OCI-LY3 (cell line): ENCODE measurements around the gene TNFRSF21.

ENCODE experiments used
- EZH2phosphoT487 ChIP-seq: fragments of 200-600 bp; shearing (Covaris generic); IDR thresholded peaks from 2 replicates; pipeline ENCODE4 v1.6.1; 2018; ENCODE audit warnings: antibody characterized with exemption, mixed run types, low read depth
- TF ChIP-seq, protein P1 (sequence below): fragments of 200-600, 300-600 bp; sonication (generic); IDR thresholded peaks from 2 replicates; pipeline ENCODE4 v1.5.1; 2014; ENCODE audit warnings: antibody characterized with exemption, low read length, low read depth

DNA sequence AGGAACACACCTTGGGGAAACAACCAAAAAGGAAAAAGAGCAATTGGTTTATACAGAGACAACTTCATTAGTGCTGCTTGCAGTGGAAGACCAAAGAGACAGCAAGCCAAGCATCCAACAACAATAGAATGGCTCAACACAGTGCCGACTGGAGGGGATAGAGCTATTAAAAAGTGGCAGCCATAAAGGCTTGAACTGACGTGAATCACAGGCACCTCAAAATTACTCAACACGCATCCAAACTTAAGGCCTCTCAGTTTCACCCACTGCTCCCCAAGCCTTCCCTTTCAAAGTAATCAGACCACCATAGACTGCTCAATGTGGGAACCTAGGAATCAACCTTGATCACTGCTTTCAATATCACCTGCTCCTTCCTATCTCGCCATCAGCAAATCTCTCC, 9.7 kb downstream of the TNFRSF21 start:
- TF ChIP-seq, protein P1, sequence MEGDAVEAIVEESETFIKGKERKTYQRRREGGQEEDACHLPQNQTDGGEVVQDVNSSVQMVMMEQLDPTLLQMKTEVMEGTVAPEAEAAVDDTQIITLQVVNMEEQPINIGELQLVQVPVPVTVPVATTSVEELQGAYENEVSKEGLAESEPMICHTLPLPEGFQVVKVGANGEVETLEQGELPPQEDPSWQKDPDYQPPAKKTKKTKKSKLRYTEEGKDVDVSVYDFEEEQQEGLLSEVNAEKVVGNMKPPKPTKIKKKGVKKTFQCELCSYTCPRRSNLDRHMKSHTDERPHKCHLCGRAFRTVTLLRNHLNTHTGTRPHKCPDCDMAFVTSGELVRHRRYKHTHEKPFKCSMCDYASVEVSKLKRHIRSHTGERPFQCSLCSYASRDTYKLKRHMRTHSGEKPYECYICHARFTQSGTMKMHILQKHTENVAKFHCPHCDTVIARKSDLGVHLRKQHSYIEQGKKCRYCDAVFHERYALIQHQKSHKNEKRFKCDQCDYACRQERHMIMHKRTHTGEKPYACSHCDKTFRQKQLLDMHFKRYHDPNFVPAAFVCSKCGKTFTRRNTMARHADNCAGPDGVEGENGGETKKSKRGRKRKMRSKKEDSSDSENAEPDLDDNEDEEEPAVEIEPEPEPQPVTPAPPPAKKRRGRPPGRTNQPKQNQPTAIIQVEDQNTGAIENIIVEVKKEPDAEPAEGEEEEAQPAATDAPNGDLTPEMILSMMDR, result no peak
- TF ChIP-seq EZH2phosphoT487, result no peak
